ENCODE data around the gene G6PC1.
"Not testable (repeated sequence)": the region's sequence is repeated elsewhere in the genome, so short reads cannot be mapped to it uniquely, and the experiment has no call there.

G6PC1 gene

GRCh38 chr17:42873932-42874695 is 26.5 kb upstream of the G6PC1 start:
- DNase-seq, result not testable (repeated sequence)

GRCh38 chr17:42877037-42877436 is 23.6 kb upstream of the G6PC1 start:
- no peak for DNase-seq

DNA sequence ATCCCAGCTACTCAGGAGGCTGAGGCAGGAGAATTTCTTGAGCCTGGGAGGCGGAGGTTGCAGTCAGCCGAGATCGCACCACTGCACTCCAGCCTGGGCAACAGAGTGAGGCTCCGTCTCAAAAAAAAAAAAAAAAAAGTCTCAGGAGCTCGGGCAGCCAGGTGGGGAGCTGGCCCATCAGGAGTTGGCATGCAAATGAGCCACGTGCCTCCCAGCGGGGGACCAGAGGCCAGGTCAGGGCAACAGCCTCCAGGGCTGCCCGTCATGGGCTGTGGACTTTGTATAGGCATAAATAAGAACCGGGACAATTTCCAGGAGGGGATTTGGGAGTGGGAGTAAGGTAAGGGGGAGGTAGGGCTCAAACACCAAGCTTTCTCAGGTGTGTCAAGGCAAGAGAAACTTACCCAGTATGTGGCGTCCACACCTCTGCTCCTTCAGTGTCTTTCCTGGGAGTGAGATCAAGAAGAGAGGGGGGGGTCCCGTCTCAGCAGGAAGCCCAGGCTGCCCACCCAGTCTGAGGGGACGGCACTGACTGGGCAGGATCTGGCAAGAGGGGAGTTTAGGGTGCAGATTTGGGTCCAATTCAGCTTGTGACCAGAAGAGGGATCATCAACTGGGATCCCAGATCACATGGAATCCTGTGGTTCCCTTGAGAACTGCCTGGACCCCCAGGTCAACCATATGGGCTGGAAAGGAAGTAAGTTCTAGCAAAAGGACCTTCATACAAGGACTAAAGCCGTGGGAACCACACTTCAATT is 22.3 kb upstream of the G6PC1 start:
- DNase-seq, result no peak

DNA sequence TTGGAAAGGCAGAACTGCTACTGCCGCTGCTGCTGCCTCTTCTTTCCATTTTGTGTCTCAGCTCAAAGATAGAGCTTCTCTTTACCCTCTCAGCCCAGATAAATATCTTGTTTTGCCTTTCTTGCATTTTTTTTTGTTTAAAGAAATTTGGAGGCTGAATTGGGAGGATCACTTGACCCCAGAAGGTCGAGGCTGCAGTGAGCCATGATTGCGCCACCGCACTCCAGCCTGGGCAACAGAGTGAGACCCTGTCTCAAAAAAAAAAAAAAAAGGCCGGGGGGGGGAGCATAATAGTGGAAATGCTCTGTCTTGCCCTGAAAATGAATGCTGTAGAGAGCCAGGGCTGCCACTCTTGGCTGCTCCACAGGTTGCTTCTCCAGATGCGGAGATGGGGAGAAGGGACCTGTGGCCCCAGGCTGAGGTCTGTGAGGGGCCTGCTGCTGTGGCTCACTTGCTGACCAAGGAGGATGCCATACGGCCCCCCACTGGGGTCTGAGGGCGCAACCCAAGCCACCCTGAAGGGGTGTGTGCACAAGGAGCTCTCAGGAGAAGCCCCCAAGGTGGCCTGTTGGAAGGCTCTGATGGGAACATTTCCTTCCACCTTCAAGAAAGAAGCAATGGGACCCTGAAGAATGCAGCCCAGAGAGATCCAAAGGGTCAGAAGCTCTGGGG is 21.5 kb upstream of the G6PC1 start:
- DNase-seq, result no peak

- peak; percentile 18 for DNase-seq
Observed at GRCh38 chr17:42879596-42879985, 21.0 kb upstream of the G6PC1 start.

DNA sequence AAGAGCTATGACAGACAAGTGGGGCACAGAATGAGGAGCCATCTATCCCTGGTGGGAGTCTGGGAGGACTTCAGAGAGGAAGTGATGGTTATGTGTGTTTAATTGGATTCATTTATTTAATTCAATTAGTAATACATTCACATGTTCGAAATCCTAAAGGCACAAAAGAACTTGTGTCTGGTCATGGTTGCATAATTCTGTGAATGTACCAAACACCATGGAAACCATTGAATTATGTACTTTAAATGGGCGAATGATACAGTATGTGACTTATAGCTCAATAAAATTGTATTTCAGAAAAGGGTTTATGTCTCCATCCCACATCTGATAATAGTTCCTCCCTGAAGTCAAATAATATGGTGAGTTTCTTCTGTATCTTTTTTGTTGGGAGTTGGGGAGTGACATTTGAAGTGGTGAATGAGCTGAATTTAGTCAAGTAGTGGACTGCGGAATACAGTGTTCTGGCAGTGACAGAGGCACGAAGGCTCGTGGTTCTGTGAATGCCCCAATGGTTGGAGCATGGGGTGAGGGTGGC is 19.8 kb upstream of the G6PC1 start:
- no peak for DNase-seq

- DNase-seq, result not testable (repeated sequence)
Observed at GRCh38 chr17:42881706-42882105, 18.9 kb upstream of the G6PC1 start.

DNA sequence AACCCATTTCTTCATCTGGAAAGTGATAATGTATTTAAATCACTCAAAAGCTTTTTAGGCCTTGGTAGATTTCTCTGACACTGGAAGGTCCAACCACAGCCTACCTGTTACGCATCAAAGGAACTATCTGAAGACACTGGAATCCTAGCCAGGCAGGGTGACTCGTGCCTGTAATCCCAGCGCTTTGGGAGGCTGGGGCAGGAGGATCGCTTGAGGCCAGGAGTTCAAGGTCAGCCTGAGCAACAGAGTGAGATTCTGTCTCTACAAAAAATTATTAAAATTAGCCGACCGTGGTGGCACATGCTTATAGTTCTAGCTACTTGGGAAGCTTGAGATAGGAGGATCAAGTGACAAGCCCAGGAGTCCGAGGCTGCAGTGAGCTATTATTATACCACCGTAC is 18.4 kb upstream of the G6PC1 start:
- no peak for DNase-seq

DNA sequence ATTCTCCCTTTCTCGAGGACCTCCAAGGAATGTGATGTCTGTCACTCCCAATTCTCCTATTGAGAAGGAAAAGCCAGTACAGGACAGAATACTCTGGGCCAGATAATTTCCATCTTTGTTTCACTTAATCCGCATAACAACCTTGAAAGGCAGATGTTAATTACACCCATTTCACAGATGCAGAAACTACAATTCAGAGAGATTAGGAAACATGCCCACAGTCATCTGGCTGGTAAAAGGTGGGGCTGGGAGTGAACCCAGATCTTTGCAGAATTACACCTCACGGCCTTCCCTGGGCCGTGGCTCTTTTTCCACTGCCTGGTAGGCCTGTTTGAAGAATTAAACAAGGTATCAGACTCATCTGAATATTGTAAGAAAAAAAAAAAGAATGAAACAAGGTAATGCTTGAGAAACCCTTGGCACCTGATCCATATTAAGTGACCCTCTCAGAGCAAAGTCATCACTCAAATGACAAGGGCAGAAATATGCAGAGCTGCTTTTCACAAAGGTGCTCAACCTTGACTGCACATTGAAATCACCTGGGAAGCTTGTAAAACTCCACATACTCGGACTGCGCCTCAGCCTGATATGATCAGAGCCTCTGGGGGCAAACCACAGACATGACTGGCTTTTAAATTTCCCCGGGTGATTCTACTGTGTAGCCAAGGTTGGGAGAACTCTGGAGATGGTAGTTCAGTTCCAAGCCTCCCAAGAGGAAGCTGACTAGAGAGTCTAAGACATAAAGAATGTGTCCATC is 16.6 kb upstream of the G6PC1 start:
- DNase-seq, result no peak

- DNase-seq, result not testable (repeated sequence)
Observed at GRCh38 chr17:42885806-42886205, 14.8 kb upstream of the G6PC1 start.

GRCh38 chr17:42886283-42887176 is 14.1 kb upstream of the G6PC1 start:
- DNase-seq, result no peak

DNA sequence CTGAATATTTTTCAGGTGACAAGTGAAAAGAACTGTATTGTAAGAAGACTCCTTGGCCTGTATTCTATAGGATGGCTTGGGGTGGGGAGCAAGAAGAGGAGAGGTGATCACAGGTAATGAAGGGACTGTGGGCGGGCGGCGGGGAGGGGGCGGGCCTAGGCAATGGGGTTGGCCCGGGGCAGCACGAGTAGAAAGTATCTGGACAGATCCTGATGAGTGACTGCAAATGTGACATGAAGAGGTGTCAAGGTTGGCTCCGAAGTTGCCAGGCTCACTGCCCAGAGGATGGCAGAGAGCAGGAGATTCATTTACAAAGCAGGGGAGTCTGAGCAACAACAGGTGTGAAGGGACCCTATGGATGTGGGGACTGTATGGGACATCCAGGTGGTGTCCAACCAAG is 10.8 kb upstream of the G6PC1 start:
- no peak for DNase-seq

DNA sequence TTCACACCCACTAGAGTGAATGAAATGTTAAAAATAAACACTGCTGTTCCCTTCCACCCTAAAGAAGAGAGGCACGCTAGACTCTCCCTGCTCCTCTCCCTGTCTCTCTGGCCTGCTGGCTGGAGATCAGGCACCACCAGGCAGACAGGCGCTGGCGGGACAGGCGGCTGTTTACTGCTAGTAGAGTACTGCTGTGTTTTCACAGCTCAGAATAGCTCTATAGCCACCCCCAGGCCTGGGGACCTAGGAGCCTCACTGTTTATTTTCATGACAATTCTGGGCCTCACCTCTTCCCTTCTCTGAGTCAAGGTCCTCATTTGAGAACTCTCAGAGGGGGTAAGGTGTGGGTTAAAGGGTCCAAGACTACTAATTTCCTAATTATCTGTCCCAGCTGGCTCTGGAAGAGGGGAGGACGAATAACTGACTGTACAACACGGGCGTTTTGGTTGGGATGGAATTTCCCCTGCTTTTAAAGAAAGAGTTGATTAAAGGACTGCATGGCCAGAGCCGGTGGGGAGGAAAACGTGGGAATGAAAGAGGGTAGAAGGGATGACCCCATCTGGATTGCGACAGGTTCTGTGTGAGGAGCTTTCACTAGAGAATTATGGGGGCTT is 9.0 kb upstream of the G6PC1 start:
- DNase-seq, result no peak

GRCh38 chr17:42893359-42893758 is 7.2 kb upstream of the G6PC1 start:
- DNase-seq, result no peak

- DNase-seq, result no peak
Observed at GRCh38 chr17:42894283-42895184, 6.1 kb upstream of the G6PC1 start.

DNA sequence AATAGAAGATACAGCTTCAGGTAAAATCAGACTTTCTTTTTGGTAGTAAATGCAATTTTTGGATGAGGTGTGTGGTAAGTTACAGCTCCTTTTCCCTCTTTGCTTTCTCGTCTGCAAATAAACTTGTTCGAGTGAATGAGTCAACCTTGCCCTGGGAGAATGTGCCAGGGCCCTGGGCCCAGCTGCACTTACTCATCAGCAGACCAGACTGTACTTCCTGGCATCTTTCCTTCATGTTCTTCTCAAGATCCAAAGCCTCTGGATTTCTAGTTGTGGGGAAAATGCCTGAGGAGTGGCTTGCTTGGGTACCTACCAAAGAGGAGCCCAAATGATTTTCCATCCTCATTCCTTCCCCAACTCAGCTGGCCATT is 5.4 kb upstream of the G6PC1 start:
- DNase-seq, result peak; percentile 69

GRCh38 chr17:42898147-42898811 is 2.3 kb upstream of the G6PC1 start:
- no peak for DNase-seq

DNA sequence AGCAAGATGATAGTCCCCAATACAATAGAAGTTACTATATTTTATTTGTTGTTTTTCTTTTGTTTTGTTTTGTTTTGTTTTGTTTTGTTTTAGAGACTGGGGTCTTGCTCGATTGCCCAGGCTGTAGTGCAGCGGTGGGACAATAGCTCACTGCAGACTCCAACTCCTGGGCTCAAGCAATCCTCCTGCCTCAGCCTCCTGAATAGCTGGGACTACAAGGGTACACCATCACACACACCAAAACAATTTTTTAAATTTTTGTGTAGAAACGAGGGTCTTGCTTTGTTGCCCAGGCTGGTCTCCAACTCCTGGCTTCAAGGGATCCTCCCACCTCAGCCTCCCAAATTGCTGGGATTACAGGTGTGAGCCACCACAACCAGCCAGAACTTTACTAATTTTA is 618 bp upstream of the G6PC1 start:
- DNase-seq, result not testable (repeated sequence)

DNA sequence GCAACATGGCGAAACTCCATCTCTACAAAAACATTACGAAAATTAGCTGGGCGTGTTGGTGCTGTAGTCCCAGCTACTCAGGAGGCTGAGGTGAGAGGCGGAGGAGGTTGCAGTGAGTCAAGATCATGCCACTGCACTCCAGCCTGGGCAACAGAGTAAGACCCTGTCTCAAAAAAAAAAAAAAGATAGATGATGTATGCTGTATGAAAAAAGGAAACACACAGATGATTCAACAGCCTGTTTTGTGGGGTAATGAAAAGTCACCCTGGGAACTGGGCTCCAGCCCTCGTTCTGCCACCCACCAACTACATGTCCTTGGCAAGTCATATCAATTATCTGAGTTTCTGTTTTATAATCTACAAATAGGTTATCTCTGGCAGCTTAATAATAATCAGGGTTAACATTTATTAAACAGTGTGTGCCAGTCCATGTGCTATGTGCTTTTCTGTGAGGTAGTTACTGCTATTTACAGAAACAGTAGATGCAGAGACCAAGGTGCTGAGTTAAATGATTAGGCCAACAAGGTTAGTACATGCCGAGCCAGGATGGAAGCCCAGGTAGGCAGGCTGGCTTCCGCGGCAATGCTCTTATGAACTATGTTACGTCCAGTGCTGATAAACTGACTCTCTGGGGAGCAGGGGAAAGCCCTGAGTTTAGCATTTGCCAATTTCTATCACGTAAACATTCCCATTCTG is 1.1 kb downstream of the G6PC1 start:
- DNase-seq, result no peak
